Peyer's patch (tissue), 4 donors: Measurements from ENCODE around the gene TRAPPC12. TPM values are rescaled to one million over a fixed set of nuclear protein-coding genes. Genes with fewer than 3 reads are reported as not detected.

Source experiments
- DNase-seq, 3 donors: peaks; one replicate each; pipeline ENCODE4 v3.0.0-alpha.2; 2017 to 2019
- H3K27ac ChIP-seq, 4 donors: fragments of 200-600 bp; sonication (generic); one replicate each; pipeline ENCODE4 v1.5.1; 2016 to 2019
- H3K27me3 ChIP-seq, 2 donors: fragments of 200-600 bp; sonication (generic); one replicate each; pipeline ENCODE4 v1.5.1; 2019
- H3K36me3 ChIP-seq, 3 donors: fragments of 200-600 bp; sonication (generic); one replicate each; pipeline ENCODE4 v1.5.1; 2016 to 2019
- H3K4me1 ChIP-seq, 4 donors: fragments of 200-600 bp; sonication (generic); one replicate each; pipeline ENCODE4 v1.5.1; 2016 to 2019
- H3K4me3 ChIP-seq, 4 donors: fragments of 200-600 bp; sonication (generic); 1 replicate in 3 of 4; 2 replicates in 1 of 4; pipeline ENCODE4 v1.5.1; 2016 to 2019; ENCODE audit warnings: mild to moderate bottlenecking in 1 of 4
- H3K9me3 ChIP-seq, 4 donors: fragments of 200-600 bp; sonication (generic); one replicate each; pipeline ENCODE4 v1.5.1; 2016 to 2019; ENCODE audit warnings: mild to moderate bottlenecking in 1 of 4
- CTCF ChIP-seq, 6 experiments: fragments of 450-650 bp in 4 of 6; fragments of 200-600 bp in 2 of 6; sonication (generic) in 1 of 6; IDR thresholded peaks; one replicate each; pipeline ENCODE4 v1.5.1; 2017 to 2019; ENCODE audit warnings: antibody characterized with exemption in 6 of 6, mild to moderate bottlenecking in 3 of 6, moderate library complexity in 1 of 6
- POLR2A ChIP-seq, 2 donors: fragments of 450-650 bp; IDR thresholded peaks; one replicate each; pipeline ENCODE4 v1.5.1; 2017; ENCODE audit warnings: antibody characterized with exemption in 2 of 2, mild to moderate bottlenecking in 2 of 2, moderate library complexity in 2 of 2
- total RNA-seq, 4 donors: library from RNA; depleted of rRNA; stranded (reverse); fragments of >200 nt; gene quantifications; one replicate each; pipeline ENCODE4 v1.1.0, GENCODE V29; 2016

TRAPPC12 gene
- total RNA-seq, 4 donors from 2014 or later, result 122 to 191 (median 158) TPM

- no peak for DNase-seq
- Histone ChIP-seq H3K27ac (no peak overlapping the region), H3K9me3 (no peaks in the 10 kb centered on the region), H3K4me1 (no peaks in the 10 kb centered on the region), H3K4me3 (no peak overlapping the region), H3K36me3 (peaks cover 0 to 69% (median 0%) of the 10 kb centered on the region in 3 donors), H3K27me3 (no peaks in the 10 kb centered on the region)
- TF ChIP-seq POLR2A (IDR thresholded peaks at IDR 0.05) (no peak), CTCF (IDR thresholded peaks at IDR 0.05) (no peak)
Observed at GRCh38 chr2:3454802-3455201, 75.3 kb downstream of the TRAPPC12 start.

GRCh38 chr2:3456125-3456524 is 76.6 kb downstream of the TRAPPC12 start:
- TF ChIP-seq POLR2A (IDR thresholded peaks at IDR 0.05) (no peak), CTCF (IDR thresholded peaks at IDR 0.05) (no peak)
- no peak for DNase-seq
- no peaks in the 10 kb centered on the region for H3K27me3 ChIP-seq
- H3K27ac ChIP-seq, result no peak overlapping the region
- H3K4me3 ChIP-seq, result no peak overlapping the region
- H3K4me1 ChIP-seq, result no peaks in the 10 kb centered on the region
- peaks cover 0 to 56% (median 0%) of the 10 kb centered on the region in 3 donors for H3K36me3 ChIP-seq
- no peaks in the 10 kb centered on the region for H3K9me3 ChIP-seq

- Histone ChIP-seq H3K36me3 (peaks cover 0 to 53% (median 0%) of the 10 kb centered on the region in 3 donors), H3K27ac (no peak overlapping the region), H3K4me3 (no peak overlapping the region), H3K27me3 (no peaks in the 10 kb centered on the region), H3K4me1 (no peaks in the 10 kb centered on the region), H3K9me3 (no peaks in the 10 kb centered on the region)
- TF ChIP-seq POLR2A (IDR thresholded peaks at IDR 0.05) (no peak), CTCF (IDR thresholded peaks at IDR 0.05) (no peak)
- DNase-seq, result no peak
Observed at GRCh38 chr2:3457524-3458395, 78.3 kb downstream of the TRAPPC12 start.

- DNase-seq, result no peak
- Histone ChIP-seq H3K36me3 (peaks cover 0 to 51% (median 0%) of the 10 kb centered on the region in 3 donors), H3K27me3 (no peaks in the 10 kb centered on the region), H3K4me1 (no peaks in the 10 kb centered on the region), H3K9me3 (no peaks in the 10 kb centered on the region), H3K27ac (no peak overlapping the region), H3K4me3 (no peak overlapping the region)
- TF ChIP-seq CTCF (IDR thresholded peaks at IDR 0.05) (no peak), POLR2A (IDR thresholded peaks at IDR 0.05) (no peak)
Observed at GRCh38 chr2:3458396-3459184, 79.1 kb downstream of the TRAPPC12 start.

DNA sequence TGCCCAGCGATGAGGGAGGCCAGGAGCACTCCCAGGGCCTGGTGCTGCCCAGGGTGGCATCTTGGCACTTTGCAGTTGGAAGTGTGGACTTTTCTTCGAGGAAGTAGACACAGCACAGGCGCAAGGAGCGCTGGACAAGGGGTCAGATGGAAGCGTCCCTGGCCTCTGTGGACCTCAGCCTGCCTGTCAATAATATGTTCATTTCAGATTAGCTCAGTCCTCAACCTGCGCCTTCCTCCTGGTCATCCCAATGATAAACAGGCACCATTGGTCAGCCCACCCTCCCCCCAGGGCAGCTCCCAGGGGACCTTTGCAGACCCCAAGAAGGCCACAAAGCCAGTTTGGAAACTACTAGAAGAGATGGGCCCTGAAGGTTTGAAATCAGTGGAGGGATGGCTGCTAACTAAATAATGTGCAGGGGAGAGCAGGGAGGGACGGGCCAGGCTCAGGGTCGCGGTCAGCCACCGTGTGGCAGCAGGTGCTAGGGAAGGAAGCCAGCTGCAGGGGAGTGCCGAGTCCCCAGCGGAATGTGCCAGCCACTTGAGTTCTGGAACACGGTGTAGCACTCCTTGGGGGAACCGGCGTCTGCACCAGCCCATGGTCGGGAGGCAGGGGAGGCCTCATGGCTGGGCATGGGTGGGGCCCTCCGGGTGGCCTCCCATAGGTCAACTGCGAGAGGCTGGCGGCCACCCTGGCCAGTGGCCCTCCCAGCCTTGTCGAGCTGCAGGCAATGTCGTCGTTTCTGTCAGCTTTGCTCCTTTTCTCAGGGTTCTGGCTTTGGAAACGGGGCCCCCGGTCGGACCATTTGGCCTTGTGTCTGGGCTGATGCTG is 79.9 kb downstream of the TRAPPC12 start:
- no peaks in the 10 kb centered on the region for H3K4me1 ChIP-seq
- no peaks in the 10 kb centered on the region for H3K9me3 ChIP-seq
- TF ChIP-seq POLR2A (IDR thresholded peaks at IDR 0.05), result no peak
- TF ChIP-seq CTCF (IDR thresholded peaks at IDR 0.05), result no peak
- H3K36me3 ChIP-seq, result peaks cover 0 to 59% (median 0%) of the 10 kb centered on the region in 3 donors
- no peaks in the 10 kb centered on the region for H3K27me3 ChIP-seq
- H3K4me3 ChIP-seq, result no peak overlapping the region
- no peak for DNase-seq
- H3K27ac ChIP-seq, result no peak overlapping the region
